Measurements from ENCODE around the gene DNHD1. TPM values are rescaled to one million over a fixed set of nuclear protein-coding genes. Genes with fewer than 3 reads are reported as not detected.

The DNHD1 gene
- total RNA-seq, 4 donors from 2014 or later, result 1.3 to 11.8 (median 7.7) TPM

GRCh38 chr11:6481012-6481923, 15.8 kb upstream of the DNHD1 start, which contains the start of the genes ARFIP2 and TIMM10B:
Gene ARFIP2, minus strand, starts transcription at chr11:6481331. Its CDS starts 910 bp downstream, at chr11:6480421.
Gene TIMM10B, plus strand, starts transcription at chr11:6481501. Its CDS starts 16 bp downstream, at chr11:6481517.
- peaks cover 20 to 43% (median 21%) of the 10 kb centered on the region in 3 donors for H3K4me1 ChIP-seq
- H3K27ac ChIP-seq, result peak within 1 kb of the TSS; percentile 93 to 97 (median 94)
- peak; percentile 92 for DNase-seq
- intact Hi-C loops (cut with DNase I), result loop anchor here (10.0 kb wide), 1 partner anchor 134 kb away; the partner anchor contains the start of genes TAF10 and TPP1
- H3K36me3 ChIP-seq, result peaks cover 10 to 72% (median 15%) of the 10 kb centered on the region in 3 donors
- TF ChIP-seq POLR2A (IDR thresholded peaks at IDR 0.05), result peak in 2 of 4 donors; percentile 94 to 96
- TF ChIP-seq CTCF (IDR thresholded peaks at IDR 0.05), result peak in 1 of 6 experiments; percentile 4
- no peaks in the 10 kb centered on the region for H3K9me3 ChIP-seq
- 0% methylated on average over 2 to 23 of the region's 66 CpGs for WGBS, 2 donors
- H3K27me3 ChIP-seq, result no peaks in the 10 kb centered on the region
- H3K4me3 ChIP-seq, result peak within 1 kb of the TSS; percentile 62 to 91 (median 76)

- peak overlapping the region; percentile 62 to 91 (median 76) for H3K4me3 ChIP-seq
- no peak for DNase-seq
- H3K27ac ChIP-seq, result peak overlapping the region; percentile 93 to 97 (median 94)
- intact Hi-C loops (cut with DNase I), result loop anchor here (10.0 kb wide), 1 partner anchor 133 kb away; the partner anchor contains the start of genes TAF10 and TPP1
- 0 to 10% methylated on average over 4 to 9 of the region's 13 CpGs for WGBS, 2 donors
- no peaks in the 10 kb centered on the region for H3K27me3 ChIP-seq
- H3K4me1 ChIP-seq, result peaks cover 20 to 43% (median 21%) of the 10 kb centered on the region in 3 donors
- TF ChIP-seq POLR2A (IDR thresholded peaks at IDR 0.05), result no peak
- TF ChIP-seq CTCF (IDR thresholded peaks at IDR 0.05), result no peak
- peaks cover 8 to 74% (median 19%) of the 10 kb centered on the region in 3 donors for H3K36me3 ChIP-seq
- H3K9me3 ChIP-seq, result no peaks in the 10 kb centered on the region
Observed at GRCh38 chr11:6481924-6482275, 15.2 kb upstream of the DNHD1 start.

GRCh38 chr11:6482441-6482840, 14.6 kb upstream of the DNHD1 start:
- intact Hi-C loops (cut with DNase I), result loop anchor here (10.0 kb wide), 1 partner anchor 132 kb away; the partner anchor contains the start of genes TAF10 and TPP1
- H3K27ac ChIP-seq, result peak overlapping the region; percentile 93 to 97 (median 94)
- WGBS, 2 donors, result 68 to 77% methylated on average over 4 of the region's 4 CpGs
- TF ChIP-seq POLR2A (IDR thresholded peaks at IDR 0.05) (no peak), CTCF (IDR thresholded peaks at IDR 0.05) (no peak)
- H3K4me1 ChIP-seq, result peaks cover 20 to 43% (median 21%) of the 10 kb centered on the region in 3 donors
- no peak for DNase-seq
- no peaks in the 10 kb centered on the region for H3K27me3 ChIP-seq
- H3K36me3 ChIP-seq, result peaks cover 3 to 74% (median 19%) of the 10 kb centered on the region in 3 donors
- H3K9me3 ChIP-seq, result no peaks in the 10 kb centered on the region
- peak overlapping the region; percentile 62 to 91 (median 76) for H3K4me3 ChIP-seq

- Histone ChIP-seq H3K4me1 (peaks cover 20 to 43% (median 21%) of the 10 kb centered on the region in 3 donors), H3K36me3 (peaks cover 0 to 74% (median 15%) of the 10 kb centered on the region in 3 donors), H3K9me3 (no peaks in the 10 kb centered on the region), H3K27ac (peak overlapping the region in 2 of 4 donors; percentile 95 to 97), H3K4me3 (no peak overlapping the region), H3K27me3 (no peaks in the 10 kb centered on the region)
- no peak for TF ChIP-seq POLR2A (IDR thresholded peaks at IDR 0.05)
- WGBS, 2 donors, result 87 to 91% methylated on average over 6 of the region's 6 CpGs
- intact Hi-C loops (cut with DNase I), result loop anchor here (10.0 kb wide), 1 partner anchor 132 kb away; the partner anchor contains the start of genes TAF10 and TPP1
- no peak for DNase-seq
Observed at GRCh38 chr11:6483015-6483414, 14.1 kb upstream of the DNHD1 start.

GRCh38 chr11:6485661-6486060, 11.4 kb upstream of the DNHD1 start:
- no peak overlapping the region for H3K4me3 ChIP-seq
- intact Hi-C loops (cut with DNase I), result loop anchor here (10.0 kb wide), 1 partner anchor 129 kb away; the partner anchor contains the start of genes TAF10 and TPP1
- H3K4me1 ChIP-seq, result peaks cover 10 to 22% (median 10%) of the 10 kb centered on the region in 3 donors
- no peaks in the 10 kb centered on the region for H3K27me3 ChIP-seq
- no peaks in the 10 kb centered on the region for H3K9me3 ChIP-seq
- no peak for DNase-seq
- no peak overlapping the region for H3K27ac ChIP-seq
- no peak for TF ChIP-seq CTCF (IDR thresholded peaks at IDR 0.05)
- TF ChIP-seq POLR2A (IDR thresholded peaks at IDR 0.05), result no peak
- WGBS, 2 donors, result 63 to 71% methylated on average over 3 of the region's 3 CpGs
- H3K36me3 ChIP-seq, result peaks cover 0 to 85% (median 5%) of the 10 kb centered on the region in 3 donors
